Measurements from ENCODE around the gene SERINC3.
"Not testable (repeated sequence)": the region's sequence is repeated elsewhere in the genome, so short reads cannot be mapped to it uniquely, and the experiment has no call there.

Gene SERINC3

DNA sequence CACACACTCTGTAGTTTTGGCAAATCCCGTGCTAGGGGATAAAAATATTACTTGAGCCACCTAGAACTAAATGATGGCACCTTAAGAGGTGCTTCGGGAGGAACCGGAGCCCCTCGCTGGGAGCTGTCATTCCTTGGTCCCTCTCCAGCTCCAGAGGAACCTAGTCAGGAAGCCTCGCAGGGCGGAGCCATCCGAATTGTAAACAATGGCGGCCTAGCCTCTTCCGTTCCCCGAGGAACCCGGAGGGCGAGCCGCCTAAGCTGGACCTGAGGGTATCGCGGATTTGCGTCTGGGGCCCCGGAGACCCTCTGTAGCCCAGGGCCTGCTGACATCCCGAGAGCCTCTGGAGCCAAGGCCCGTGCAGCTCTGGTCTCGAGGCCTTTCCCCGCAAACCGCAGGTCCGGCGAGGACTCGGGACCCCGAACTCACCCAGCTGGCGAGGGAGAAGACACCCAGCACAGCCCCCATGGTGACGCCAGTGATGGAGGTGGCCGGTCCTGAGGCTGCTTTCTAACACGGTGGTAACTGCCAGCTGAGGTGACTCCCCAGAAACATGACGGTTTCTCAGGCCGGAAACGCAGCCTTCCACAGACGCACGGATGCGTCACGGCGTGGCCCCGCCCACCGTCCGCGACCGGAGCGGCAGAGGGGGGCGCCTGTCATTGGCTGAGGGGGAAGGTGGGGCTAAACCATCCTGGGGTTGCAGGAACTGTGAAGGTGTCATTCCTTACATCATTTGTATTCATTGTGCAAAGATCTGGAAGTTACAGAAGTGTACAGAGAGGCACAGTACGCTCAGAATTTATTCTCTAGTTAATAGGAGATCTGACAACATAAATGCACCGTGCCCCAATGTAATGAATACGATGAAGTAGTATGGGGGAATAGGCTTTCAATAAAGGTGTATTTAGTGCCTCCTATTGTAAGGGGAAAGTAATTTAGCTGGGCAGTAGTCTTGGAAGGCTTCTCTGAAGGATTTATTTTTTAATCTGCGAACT lies at the start of gene SERINC3:
Gene SERINC3 (minus strand): TSS at position 587 of the 998 bp plus-strand sequence. CDS start 119 bp downstream, at position 468.
- in situ Hi-C loops (cut with MboI; ENCODE audit: low sequenced_read_pairs), result no loop called here

DNA sequence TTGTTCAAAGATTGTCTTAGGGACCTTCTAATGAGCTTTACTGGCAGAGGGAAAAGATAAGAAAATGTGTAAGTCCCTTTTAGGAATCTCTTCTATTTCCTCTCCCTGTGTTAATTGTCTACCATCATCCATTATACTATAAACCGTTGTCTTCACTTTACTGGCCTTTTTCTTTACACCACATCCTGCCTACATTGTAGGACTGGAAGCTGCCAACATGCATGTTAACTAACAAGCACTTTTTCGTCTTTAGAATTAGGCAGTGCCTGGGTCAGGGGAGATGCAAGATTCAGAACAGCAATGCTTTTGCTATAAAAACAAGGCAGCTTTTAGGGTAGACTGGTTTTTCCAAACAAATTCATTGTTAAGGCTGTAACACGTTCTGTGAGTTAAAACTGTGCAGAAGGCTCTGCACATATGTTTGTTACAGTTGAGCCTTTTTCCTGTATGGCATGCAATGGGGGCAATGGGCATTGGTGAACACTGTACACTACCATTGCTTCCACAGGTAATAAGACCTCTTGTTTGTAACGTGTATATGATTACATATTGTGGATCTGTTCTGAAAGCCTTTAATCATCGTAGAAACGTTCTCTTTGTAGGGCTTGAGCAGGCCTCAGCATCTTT lies 49.6 kb upstream of the SERINC3 start:
- in situ Hi-C loops (cut with MboI; ENCODE audit: low sequenced_read_pairs), result no loop called here

DNA sequence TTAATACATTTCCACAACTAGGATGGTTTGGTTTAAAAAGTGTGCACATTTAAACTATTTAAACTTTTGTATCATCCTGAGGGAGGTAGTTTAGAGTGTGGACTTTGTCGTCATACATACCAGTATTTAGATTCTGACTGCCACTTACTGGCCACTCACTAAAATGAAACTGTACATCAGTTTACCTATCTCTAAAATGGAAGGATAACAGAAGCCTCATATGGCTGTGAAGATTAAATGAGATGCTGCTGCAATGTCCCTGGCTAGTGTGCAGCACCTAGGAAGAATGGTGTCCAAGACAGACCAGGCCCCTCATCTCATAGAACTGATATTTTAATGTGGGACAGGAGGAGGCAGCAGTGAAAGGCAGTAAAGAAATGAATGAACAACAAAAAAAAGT lies 48.5 kb upstream of the SERINC3 start:
- in situ Hi-C loops (cut with MboI; ENCODE audit: low sequenced_read_pairs), result no loop called here

DNA sequence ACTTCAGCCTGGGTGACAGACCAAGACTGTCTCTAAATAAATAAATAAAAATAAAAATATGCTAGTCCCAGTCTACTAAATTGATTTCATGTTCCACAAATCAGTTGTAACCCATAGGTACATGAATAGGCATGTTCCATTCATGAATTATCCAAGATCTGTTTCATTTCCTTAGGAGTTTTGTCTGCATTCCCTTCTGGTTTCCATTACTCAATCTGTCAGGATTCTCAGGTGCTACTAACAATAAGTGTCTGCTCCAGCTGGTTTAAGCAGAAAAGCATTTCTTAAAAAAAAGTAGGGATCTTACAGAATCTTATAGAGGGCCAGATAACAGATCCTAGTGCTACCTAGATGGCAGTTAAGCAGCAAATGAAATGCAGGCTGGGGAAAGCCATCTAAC lies 44.9 kb upstream of the SERINC3 start:
- in situ Hi-C loops (cut with MboI; ENCODE audit: low sequenced_read_pairs), result no loop called here

DNA sequence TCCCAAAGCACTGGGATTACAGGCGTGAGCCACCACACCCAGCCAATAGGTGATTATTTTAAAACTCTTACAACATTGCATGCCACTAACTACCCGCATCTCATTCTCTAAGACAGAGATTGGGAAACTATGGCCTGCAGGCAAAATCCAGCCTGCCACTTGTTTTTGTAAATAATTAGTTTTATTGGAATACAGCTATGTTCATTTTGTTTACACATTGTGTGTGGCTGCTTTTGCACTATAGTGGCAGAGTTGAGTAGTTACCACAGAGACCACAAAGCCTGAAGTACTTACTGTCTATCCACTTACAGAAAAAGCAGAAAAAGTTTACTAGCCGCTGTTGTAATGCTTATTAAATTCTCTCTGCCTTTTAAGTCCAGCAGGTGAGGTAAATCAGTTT lies 44.1 kb upstream of the SERINC3 start:
- in situ Hi-C loops (cut with MboI; ENCODE audit: low sequenced_read_pairs), result no loop called here

DNA sequence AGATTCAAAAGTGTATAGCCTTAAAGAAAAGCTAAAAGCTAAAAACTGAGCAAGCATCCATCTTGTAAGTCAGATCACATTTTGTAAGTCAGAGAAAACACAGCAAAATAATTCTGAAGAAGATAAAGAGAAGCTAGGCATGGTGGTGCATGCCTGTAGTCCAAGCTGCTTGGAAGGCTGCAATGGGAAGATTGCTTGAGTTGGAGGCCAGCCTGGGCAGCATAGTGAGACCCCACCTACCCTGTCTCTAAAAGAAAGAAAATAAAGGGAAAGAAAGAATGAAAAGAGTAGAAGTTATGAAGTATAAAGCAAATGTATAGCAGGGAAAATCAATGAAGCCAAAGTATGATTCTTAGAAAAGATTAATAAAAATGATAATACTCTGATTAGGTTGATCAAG lies 40.0 kb upstream of the SERINC3 start:
- in situ Hi-C loops (cut with MboI; ENCODE audit: low sequenced_read_pairs), result no loop called here

DNA sequence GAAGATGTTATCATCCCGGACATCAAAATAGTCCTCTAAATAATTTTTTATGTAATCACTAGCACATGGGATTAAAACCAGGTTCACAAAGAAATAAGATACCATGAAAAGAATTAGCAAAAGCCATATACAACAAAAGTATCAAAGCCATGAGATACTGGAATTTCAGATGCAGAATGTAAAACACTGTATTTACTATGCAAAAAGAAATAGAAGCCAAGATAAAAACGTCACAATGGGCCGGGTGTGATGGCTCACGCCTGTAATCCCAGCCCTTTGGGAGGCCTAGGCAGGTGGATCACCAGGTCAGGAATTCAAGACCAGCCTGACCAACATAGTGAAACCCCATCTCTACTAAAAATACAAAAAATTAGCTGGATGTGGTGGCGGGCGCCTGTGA lies 38.9 kb upstream of the SERINC3 start:
- in situ Hi-C loops (cut with MboI; ENCODE audit: low sequenced_read_pairs), result not testable (repeated sequence)

DNA sequence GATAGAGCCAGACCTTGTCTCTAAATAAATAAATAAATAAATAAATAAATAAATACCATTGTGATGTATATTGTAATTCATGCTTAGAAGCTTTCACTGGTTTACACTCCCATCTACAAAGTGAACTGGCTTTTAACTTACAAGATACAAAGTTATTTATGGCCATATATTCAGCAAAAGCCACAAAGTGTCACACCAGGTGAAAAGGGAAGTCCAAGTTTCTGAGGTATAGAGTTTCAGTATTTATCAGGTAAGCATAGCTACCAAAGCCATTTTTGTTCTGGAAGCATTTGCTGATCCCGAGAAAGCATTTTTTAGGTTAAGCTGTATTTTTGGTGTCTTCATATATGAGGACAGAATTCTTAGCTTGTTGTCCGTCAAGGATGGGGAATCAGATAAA lies 38.4 kb upstream of the SERINC3 start:
- in situ Hi-C loops (cut with MboI; ENCODE audit: low sequenced_read_pairs), result no loop called here

DNA sequence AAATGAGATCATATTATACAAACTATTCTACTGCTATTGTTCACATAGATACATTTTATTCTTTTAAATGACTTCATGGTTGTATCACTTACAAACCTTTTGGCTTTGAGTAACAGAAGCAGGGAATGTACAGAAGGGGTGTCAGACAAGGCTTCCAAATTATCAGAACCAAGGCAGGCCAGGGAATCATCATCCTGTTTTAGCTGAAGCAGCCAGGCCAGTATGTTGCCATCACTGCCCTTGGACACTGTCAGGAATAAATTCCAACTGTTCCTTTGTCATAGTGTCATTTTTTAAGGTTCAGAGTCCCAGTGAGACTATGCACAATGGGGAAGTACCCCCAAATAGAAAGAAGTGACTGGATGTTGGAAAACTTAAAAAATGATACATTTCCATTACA lies 37.4 kb upstream of the SERINC3 start:
- in situ Hi-C loops (cut with MboI; ENCODE audit: low sequenced_read_pairs), result no loop called here

DNA sequence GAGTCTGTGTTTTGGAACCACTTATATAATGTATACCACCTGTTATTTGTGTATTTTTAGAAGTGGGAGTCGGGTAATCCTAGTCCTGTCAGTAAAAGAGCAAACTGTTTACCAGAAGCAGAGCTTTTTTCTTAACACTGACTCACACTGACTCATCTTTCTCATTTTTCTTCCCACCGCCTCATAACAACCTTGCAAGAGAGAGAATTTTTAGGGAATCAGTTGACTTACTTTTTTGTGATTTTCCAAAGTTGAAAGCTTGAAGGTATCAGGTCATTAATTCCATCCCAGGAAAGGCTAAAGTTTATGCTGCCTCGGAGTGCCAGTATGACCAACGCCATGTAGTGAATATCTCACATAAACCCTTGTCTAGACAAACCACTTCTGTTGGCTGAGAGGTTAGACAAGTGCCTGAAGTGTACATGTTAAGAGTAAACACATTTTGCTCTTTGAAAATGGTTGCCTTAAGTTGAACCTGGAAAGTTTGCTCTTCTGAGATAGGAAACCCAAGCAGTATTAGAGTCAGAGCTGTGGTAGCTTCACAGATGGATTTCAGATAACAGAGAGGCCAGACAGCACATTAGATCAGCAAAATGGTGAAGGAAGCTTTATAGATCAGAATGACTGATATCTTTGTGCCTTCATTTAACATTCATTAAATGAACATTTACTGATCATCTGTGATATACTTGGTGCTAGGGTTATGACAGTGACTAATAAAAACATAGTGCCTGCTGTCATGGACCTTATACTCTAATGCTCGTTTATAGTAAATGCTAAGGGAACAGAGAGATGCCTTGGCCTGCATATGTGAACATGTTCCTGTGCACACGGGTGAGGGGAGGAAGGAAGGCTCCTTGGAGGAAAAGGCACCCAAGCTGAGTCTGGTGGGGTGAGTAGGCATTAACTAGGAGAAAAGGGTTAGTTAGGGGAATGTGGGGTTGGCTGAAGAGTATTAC lies 31.4 kb upstream of the SERINC3 start:
- in situ Hi-C loops (cut with MboI; ENCODE audit: low sequenced_read_pairs), result no loop called here

DNA sequence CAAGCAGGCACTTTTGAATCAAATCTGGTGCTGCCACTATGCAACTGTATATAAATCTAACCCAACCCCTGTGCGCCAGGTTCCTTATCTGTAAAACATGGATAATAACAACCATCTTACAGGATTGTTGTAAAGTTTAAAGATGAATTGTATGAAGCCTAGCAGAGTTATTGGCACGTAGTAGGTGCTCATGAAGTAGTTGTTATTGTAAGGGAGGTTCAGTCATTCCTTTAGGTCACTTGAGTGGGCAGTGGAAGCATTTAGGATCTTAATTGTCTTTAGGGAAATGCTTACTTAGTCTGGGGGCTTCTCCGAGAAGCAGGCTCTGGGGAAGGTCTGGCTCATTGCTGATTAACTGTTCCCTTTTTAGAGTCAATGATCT lies 30.7 kb upstream of the SERINC3 start:
- in situ Hi-C loops (cut with MboI; ENCODE audit: low sequenced_read_pairs), result no loop called here

DNA sequence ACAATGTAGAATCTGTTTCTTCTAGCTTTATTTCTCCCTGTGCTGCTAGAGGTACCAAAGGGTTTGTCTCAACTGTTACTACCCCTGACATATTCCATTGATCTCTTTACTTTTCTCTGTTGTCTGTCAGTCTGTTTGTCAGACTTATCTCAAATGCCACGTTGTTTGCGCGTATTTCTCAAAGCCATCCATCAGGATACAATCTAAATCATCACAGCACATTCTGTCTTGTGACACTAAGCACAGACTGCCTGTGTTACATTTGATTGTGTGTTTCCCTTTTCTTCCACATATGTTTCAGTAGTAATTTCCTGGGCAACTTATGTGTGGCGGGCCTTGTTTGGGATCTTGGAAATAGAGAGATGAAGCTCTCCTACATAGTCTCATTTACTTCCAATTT lies 30.2 kb upstream of the SERINC3 start:
- in situ Hi-C loops (cut with MboI; ENCODE audit: low sequenced_read_pairs), result no loop called here

DNA sequence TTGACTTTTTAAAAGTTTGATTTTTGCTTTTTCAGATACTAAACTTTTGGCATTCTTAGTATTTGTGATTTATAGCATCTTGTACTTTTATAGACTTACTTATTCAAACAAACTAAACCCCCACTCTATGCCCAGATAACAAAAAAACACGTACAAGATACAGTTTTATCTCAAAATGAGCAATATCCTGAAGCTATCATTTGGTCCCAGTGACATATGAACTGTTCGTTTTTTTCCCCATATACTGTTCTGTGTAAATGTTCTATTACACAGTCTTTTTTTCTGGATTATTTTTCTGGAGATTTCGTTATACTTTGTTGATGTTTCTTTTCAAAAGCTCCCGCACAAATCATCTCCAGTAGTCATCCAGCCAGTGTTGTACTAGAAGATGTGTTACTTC lies 27.3 kb upstream of the SERINC3 start:
- in situ Hi-C loops (cut with MboI; ENCODE audit: low sequenced_read_pairs), result no loop called here

DNA sequence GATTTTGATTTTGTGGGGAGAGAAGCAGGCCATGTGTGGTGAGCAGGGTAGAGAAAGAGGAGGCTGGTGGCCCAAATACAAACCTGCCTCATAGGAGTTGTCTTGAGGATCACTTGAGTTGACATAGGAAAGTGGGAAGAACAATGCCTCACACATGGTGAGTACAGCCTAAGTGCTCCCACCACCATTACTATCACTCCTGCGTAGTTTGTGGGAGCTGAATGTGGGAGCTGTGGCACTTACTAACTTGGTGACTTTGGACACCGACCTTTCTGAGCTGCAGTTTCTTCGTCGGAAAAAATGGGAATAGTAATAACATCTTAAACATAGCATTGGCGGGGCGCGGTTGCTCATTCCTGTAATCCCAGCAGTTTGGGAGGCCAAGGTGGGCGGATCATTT lies 25.5 kb upstream of the SERINC3 start:
- in situ Hi-C loops (cut with MboI; ENCODE audit: low sequenced_read_pairs), result no loop called here

DNA sequence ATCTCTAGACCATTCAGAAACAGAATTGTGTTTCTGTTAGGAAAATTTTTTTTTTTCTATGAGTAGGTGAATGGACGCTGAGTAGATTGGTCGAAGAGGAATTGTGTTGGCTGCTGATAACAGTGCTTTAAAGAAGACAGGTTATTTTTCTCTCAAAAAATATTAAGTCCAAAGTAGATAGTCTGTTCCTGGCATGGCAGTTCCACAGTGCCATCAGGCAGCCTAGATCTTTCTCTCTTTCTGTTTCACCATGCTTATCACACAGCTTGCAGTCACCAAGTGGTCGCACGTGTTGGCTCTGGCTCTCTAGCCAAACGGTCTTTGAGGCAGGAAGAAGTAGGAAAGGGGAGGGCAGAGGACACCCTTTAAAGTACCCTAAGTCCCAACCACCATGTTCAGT lies 22.4 kb upstream of the SERINC3 start:
- in situ Hi-C loops (cut with MboI; ENCODE audit: low sequenced_read_pairs), result no loop called here

DNA sequence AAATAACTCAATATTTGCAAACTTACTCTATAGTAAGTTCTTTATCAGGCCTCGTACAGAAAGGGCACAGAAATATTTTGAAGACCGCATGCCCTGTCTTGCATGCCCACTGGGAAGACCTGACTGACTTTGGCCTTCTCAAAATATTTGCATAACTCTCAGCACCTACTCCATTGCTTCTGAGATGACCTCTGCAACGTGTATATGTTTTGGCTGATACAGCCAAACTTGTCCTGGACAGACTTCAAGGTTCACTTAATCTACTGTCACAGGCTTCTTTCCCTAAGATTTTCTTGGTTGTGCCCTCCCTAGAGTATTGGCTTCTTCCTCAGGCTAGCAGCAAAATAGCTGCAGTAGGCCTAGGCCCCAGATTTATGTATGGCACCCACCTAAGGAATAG lies 21.5 kb upstream of the SERINC3 start:
- in situ Hi-C loops (cut with MboI; ENCODE audit: low sequenced_read_pairs), result no loop called here

DNA sequence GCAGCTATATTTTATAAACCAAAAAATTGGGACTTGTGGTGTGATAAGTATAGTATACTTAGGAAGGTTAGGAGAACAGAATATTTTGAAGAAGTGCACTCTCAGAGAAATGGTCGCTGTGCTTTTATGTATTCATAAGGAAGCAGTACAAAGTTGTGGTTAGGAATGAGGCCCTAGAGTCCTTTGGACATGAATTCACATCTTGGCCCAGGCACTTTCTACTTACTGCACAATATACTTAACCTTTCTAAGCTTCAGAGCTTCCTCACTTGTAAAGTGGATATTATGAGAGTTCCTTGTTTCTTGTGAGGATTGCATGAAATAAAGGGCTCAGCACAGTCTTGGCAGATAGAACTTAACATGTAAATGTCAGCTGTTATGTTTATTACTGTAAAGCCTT lies 21.0 kb upstream of the SERINC3 start:
- in situ Hi-C loops (cut with MboI; ENCODE audit: low sequenced_read_pairs), result no loop called here

DNA sequence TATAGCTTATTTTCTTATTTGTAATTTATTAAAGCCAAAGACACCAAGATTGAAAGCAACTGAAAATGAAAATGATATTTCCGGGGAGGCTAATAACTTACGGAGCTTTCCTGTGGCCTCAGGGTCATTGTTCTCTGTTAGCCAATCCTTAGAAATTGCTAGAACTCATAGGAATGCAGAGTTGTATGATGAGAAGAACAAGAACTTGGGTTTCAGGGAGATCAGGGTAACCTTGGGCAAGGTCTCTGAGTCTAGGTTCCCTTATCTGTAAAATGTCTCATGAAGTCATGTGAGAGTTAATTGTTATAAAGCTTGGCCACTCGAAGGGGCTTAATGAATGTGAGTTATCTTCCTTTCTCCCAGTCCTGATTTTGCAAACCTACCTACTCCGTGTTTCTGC lies 20.1 kb upstream of the SERINC3 start:
- in situ Hi-C loops (cut with MboI; ENCODE audit: low sequenced_read_pairs), result no loop called here

DNA sequence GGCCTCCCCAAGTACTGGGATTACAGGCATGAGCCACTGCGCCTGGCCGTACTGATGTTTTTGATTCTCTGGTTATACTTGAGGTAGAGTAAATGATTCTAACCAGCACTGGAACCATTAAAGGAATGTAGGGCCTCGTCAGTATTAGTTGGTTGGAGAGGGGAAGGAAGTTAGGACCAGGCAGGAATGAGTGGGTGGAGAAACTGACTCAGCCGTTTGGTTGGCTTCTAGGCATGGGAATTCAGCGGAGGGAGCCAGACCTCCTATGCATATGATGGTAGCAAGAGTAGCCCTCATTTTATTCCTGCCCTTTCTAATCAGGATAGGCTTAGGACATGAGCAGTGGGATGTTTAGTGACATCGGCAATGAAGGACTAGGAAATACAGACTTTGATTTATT lies 19.0 kb upstream of the SERINC3 start:
- in situ Hi-C loops (cut with MboI; ENCODE audit: low sequenced_read_pairs), result no loop called here

DNA sequence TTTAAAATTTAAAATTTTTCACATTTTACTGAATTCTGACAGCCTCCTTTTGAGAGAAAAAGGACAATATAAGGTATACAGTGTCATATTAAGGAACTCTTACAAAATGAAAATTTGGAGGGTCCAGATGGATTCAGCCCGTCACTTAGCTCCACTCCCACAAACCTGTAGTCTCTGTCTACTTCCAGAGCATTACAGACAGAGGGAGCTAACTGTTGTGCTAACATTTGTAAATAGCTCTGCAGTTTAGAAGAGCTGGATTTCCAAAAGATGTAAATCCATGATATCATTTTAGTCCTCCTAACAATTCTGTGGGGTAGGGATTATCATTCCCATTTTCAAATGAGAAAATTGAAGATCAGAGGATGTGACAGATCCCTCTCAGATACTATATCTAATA lies 16.1 kb upstream of the SERINC3 start:
- in situ Hi-C loops (cut with MboI; ENCODE audit: low sequenced_read_pairs), result no loop called here

DNA sequence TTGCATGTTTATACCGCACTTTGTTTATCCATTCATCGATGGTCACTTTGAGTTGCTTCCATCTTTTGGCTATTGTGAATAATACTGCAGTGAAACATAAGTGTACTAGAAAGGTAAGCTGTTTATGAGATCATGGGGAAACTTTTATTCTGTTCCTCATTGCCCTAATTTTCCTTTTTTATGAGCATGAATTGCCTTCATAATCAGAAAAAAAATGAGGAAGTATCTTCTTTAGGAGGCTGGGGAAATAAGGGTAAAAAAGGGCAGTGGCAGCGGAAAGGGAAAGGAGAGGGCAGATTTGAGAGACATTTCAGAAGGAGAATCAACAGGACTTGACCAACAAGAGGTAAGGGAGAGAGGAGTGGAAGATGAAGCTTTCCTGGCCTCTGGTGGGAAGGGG lies 14.3 kb upstream of the SERINC3 start:
- in situ Hi-C loops (cut with MboI; ENCODE audit: low sequenced_read_pairs), result no loop called here

Data from hTERT RPE-1 (cell line).